SK-N-SH treated with all-trans-retinoic acid at 6 μM for 48 hours (cell line): ENCODE results near the gene GNB2.

ENCODE experiments used
- ATAC-seq: fragments of 200-7000 bp; cut with Tn5 transposase; 3 replicates; pipeline ENCODE4 v1.9.1; 2020; ENCODE audit warnings: mild to moderate bottlenecking, moderate library complexity
- ARNTL ChIP-seq: fragments of 450-650 bp; formaldehyde crosslinking; IDR thresholded peaks from 2 replicates; pipeline ENCODE4 v1.5.0; 2020; ENCODE audit warnings: low read depth, mild to moderate bottlenecking, moderate library complexity, borderline replicate concordance
- CSDC2 ChIP-seq: fragments of 250-450 bp; sonication (Bioruptor Pico); IDR thresholded peaks from 2 replicates; pipeline ENCODE4 v1.5.0; 2020; ENCODE audit warnings: mild to moderate bottlenecking, moderate library complexity
- ESRRG ChIP-seq: fragments of 250-450 bp; sonication (Bioruptor Pico); IDR thresholded peaks from 2 replicates; pipeline ENCODE4 v1.6.1; 2021; ENCODE audit warnings: mild to moderate bottlenecking
- GLIS3 ChIP-seq: fragments of 250-450 bp; sonication (Bioruptor Pico); IDR thresholded peaks from 2 replicates; pipeline ENCODE4 v1.5.0; 2020; ENCODE audit warnings: mild to moderate bottlenecking, moderate library complexity
- ISL1 ChIP-seq: fragments of 250-450 bp; sonication (Bioruptor Pico); IDR thresholded peaks from 2 replicates; pipeline ENCODE4 v2.1.2; 2022; ENCODE audit warnings: mild to moderate bottlenecking, moderate library complexity
- RARB ChIP-seq: fragments of 250-450 bp; sonication (Bioruptor Pico); IDR thresholded peaks from 2 replicates; pipeline ENCODE4 v1.8.0; 2021; ENCODE audit warnings: mild to moderate bottlenecking, moderate library complexity
- SNAI2 ChIP-seq: fragments of 250-450 bp; sonication (Bioruptor Pico); IDR thresholded peaks from 2 replicates; pipeline ENCODE4 v1.5.0; 2020; ENCODE audit warnings: mild to moderate bottlenecking, moderate library complexity
- ZC3H10 ChIP-seq: fragments of 250-450 bp; sonication (Bioruptor Pico); IDR thresholded peaks from 2 replicates; pipeline ENCODE4 v1.5.1; 2021; ENCODE audit warnings: mild to moderate bottlenecking, moderate library complexity
- ZFP3 ChIP-seq: fragments of 250-450 bp; sonication (Bioruptor Pico); IDR thresholded peaks from 2 replicates; pipeline ENCODE4 v1.5.0; 2020; ENCODE audit warnings: mild to moderate bottlenecking, moderate library complexity
- ZFP30 ChIP-seq: fragments of 450-650 bp; formaldehyde crosslinking; IDR thresholded peaks from 2 replicates; pipeline ENCODE4 v1.5.0; 2022; ENCODE audit warnings: mild to moderate bottlenecking, moderate library complexity
- ZNF565 ChIP-seq: fragments of 450-650 bp; formaldehyde crosslinking; conservative IDR thresholded peaks from 2 replicates; pipeline ENCODE4 v1.5.0; 2020; ENCODE audit warnings: low read depth, mild to moderate bottlenecking, moderate library complexity
- ZNF70 ChIP-seq: fragments of 450-650 bp; formaldehyde crosslinking; IDR thresholded peaks from 2 replicates; pipeline ENCODE4 v1.5.0; 2020; ENCODE audit warnings: mild to moderate bottlenecking, moderate library complexity
- ZNF8 ChIP-seq: fragments of 450-650 bp; formaldehyde crosslinking; IDR thresholded peaks from 2 replicates; pipeline ENCODE4 v1.5.0; 2020; ENCODE audit warnings: mild to moderate bottlenecking, moderate library complexity
- TF ChIP-seq, protein P1 (sequence below): fragments of 250-450 bp; sonication (Bioruptor Pico); IDR thresholded peaks from 2 replicates; pipeline ENCODE4 v1.5.0; 2020; ENCODE audit warnings: mild to moderate bottlenecking, moderate library complexity
- TF ChIP-seq, protein P2 (sequence below): fragments of 250-450 bp; sonication (Bioruptor Pico); IDR thresholded peaks from 2 replicates; pipeline ENCODE4 v1.8.0; 2021; ENCODE audit warnings: low read depth, mild to moderate bottlenecking, moderate library complexity, borderline replicate concordance
- TF ChIP-seq, protein P3 (sequence below): fragments of 250-450 bp; sonication (Bioruptor Pico); IDR thresholded peaks from 2 replicates; pipeline ENCODE4 v1.8.0; 2020; ENCODE audit warnings: mild to moderate bottlenecking, moderate library complexity, borderline replicate concordance

Gene GNB2

GRCh38 chr7:100670074-100670473 lies 3.5 kb upstream of the GNB2 start (continued):
- TF ChIP-seq ZC3H10 (CRISPR knock-in tag) = no peak

DNA sequence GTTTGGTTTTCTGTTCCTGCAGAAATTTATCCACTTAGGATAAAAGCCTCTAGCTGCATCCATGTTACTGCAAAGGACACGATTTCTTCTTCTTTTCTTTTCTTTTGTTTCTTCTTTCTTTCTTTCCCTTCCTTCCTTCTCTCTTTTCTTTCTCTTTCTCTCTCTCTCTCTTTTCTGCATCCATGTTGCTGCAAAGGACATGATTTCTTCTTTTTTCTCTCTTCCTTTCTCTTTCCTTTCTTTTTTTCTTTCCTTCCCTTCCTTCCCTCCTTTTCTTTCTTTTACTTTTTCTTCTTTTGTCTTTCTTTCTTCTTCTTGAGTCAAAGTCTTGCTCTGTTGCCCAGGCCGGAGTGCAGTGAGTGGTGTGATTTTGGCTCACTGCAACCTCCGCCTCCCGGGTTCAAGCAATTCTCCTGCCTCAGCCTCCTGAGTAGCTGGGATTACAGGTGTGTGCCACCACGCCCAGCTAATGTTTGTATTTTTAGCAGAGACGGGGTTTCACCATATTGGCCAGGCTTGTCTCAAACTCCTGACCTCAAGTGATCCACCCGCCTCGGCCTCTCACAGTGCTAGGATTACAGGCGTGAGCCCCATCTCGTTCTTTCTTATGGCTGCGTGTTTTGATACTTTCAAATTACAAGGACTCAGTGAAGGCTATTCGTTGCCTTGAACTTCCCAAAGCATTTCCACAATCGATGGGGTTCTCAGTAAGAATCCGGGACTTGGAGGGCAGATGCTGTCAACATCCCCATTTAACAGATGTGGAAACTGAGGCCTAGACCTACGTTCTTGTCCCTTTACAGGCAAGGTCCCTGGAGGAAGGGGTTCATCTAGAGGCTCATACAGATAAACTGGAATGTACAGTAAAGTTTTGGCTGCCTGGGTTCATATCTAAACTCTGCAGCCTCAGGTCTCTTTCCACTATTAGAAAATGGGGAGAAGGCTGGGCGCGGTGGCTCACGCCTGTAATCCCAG lies 1.9 kb upstream of the GNB2 start:
- ATAC-seq = no peak
- TF ChIP-seq, protein P1, sequence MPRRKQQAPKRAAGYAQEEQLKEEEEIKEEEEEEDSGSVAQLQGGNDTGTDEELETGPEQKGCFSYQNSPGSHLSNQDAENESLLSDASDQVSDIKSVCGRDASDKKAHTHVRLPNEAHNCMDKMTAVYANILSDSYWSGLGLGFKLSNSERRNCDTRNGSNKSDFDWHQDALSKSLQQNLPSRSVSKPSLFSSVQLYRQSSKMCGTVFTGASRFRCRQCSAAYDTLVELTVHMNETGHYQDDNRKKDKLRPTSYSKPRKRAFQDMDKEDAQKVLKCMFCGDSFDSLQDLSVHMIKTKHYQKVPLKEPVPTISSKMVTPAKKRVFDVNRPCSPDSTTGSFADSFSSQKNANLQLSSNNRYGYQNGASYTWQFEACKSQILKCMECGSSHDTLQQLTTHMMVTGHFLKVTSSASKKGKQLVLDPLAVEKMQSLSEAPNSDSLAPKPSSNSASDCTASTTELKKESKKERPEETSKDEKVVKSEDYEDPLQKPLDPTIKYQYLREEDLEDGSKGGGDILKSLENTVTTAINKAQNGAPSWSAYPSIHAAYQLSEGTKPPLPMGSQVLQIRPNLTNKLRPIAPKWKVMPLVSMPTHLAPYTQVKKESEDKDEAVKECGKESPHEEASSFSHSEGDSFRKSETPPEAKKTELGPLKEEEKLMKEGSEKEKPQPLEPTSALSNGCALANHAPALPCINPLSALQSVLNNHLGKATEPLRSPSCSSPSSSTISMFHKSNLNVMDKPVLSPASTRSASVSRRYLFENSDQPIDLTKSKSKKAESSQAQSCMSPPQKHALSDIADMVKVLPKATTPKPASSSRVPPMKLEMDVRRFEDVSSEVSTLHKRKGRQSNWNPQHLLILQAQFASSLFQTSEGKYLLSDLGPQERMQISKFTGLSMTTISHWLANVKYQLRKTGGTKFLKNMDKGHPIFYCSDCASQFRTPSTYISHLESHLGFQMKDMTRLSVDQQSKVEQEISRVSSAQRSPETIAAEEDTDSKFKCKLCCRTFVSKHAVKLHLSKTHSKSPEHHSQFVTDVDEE (CRISPR knock-in tag) = no peak
- 0 out of 2 replicates have a peak, but pooled peaks have one; percentile 13 for TF ChIP-seq RARB (CRISPR knock-in tag)

- 0 out of 3 replicates have a peak, but pooled peaks have one; percentile 2 for ATAC-seq
Observed at GRCh38 chr7:100673942-100674410, 436 bp downstream of the GNB2 start.

GRCh38 chr7:100674411-100675104 lies 1.0 kb downstream of the GNB2 start:
- ATAC-seq = peak; percentile 3
- TF ChIP-seq, protein P2, sequence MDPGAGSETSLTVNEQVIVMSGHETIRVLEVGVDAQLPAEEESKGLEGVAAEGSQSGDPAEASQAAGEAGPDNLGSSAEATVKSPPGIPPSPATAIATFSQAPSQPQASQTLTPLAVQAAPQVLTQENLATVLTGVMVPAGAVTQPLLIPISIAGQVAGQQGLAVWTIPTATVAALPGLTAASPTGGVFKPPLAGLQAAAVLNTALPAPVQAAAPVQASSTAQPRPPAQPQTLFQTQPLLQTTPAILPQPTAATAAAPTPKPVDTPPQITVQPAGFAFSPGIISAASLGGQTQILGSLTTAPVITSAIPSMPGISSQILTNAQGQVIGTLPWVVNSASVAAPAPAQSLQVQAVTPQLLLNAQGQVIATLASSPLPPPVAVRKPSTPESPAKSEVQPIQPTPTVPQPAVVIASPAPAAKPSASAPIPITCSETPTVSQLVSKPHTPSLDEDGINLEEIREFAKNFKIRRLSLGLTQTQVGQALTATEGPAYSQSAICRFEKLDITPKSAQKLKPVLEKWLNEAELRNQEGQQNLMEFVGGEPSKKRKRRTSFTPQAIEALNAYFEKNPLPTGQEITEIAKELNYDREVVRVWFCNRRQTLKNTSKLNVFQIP (CRISPR knock-in tag) = no peak
- TF ChIP-seq GLIS3 (CRISPR knock-in tag) (no peak), ZFP3 (no peak), ZFP30 (CRISPR knock-in tag) (no peak), ZNF70 (CRISPR knock-in tag) (no peak), ZNF8 (CRISPR knock-in tag) (no peak), ESRRG (CRISPR knock-in tag) (no peak), CSDC2 (CRISPR knock-in tag) (no peak), SNAI2 (no peak), ARNTL (CRISPR knock-in tag) (no peak)
- TF ChIP-seq, protein P3, sequence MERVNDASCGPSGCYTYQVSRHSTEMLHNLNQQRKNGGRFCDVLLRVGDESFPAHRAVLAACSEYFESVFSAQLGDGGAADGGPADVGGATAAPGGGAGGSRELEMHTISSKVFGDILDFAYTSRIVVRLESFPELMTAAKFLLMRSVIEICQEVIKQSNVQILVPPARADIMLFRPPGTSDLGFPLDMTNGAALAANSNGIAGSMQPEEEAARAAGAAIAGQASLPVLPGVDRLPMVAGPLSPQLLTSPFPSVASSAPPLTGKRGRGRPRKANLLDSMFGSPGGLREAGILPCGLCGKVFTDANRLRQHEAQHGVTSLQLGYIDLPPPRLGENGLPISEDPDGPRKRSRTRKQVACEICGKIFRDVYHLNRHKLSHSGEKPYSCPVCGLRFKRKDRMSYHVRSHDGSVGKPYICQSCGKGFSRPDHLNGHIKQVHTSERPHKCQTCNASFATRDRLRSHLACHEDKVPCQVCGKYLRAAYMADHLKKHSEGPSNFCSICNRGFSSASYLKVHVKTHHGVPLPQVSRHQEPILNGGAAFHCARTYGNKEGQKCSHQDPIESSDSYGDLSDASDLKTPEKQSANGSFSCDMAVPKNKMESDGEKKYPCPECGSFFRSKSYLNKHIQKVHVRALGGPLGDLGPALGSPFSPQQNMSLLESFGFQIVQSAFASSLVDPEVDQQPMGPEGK (CRISPR knock-in tag) = no peak
- TF ChIP-seq, protein P1 (CRISPR knock-in tag) = no peak

More at GRCh38 chr7:100673942-100674410, 436 bp downstream of the GNB2 start:
- no peak for TF ChIP-seq ISL1
- TF ChIP-seq ESRRG (CRISPR knock-in tag) = no peak
- TF ChIP-seq ZFP30 (CRISPR knock-in tag) = no peak
- TF ChIP-seq ARNTL (CRISPR knock-in tag) = no peak
- TF ChIP-seq ZNF565 (CRISPR knock-in tag) = no peak
- TF ChIP-seq, protein P3 (CRISPR knock-in tag) = no peak
- TF ChIP-seq, protein P1 (CRISPR knock-in tag) = no peak; the same call in 1 of the 2 replicates
